Measurements from ENCODE around the gene DAD1. TPM values are rescaled to one million over a fixed set of nuclear protein-coding genes. Genes with fewer than 3 reads are reported as not detected.

The DAD1 gene
- total RNA-seq, 4 donors from 2014 or later, result 235 to 430 (median 335) TPM

DNA sequence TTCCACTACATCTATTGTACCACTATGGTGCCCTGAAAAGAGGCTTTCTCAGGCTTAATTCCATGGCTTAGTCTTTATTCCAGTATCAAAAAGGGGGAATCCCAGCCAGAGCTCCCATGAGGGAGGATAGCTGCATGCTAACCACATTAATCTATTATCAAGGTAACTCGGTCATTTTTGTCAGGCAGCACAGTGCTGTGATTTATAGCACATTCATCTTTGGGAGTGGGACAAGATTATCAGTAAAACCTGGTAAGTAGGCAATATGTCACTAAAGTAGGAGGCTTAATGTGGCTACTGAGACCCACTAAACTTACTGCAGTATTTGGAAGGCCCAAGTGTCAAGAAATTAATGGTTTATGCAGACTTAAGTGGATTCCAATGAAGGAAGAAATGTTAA, 58.9 kb downstream of the DAD1 start:
- Histone ChIP-seq H3K27me3 (no peaks in the 10 kb centered on the region), H3K27ac (no peak overlapping the region), H3K4me1 (peaks cover 0 to 5% of the 10 kb centered on the region in 2 donors), H3K36me3 (no peaks in the 10 kb centered on the region), H3K9me3 (no peaks in the 10 kb centered on the region), H3K4me3 (replicated peaks in 1 of 3) (no peak overlapping the region)
- TF ChIP-seq POLR2A (IDR thresholded peaks at IDR 0.05), result no peak
- TF ChIP-seq, protein P1, sequence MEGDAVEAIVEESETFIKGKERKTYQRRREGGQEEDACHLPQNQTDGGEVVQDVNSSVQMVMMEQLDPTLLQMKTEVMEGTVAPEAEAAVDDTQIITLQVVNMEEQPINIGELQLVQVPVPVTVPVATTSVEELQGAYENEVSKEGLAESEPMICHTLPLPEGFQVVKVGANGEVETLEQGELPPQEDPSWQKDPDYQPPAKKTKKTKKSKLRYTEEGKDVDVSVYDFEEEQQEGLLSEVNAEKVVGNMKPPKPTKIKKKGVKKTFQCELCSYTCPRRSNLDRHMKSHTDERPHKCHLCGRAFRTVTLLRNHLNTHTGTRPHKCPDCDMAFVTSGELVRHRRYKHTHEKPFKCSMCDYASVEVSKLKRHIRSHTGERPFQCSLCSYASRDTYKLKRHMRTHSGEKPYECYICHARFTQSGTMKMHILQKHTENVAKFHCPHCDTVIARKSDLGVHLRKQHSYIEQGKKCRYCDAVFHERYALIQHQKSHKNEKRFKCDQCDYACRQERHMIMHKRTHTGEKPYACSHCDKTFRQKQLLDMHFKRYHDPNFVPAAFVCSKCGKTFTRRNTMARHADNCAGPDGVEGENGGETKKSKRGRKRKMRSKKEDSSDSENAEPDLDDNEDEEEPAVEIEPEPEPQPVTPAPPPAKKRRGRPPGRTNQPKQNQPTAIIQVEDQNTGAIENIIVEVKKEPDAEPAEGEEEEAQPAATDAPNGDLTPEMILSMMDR (IDR thresholded peaks at IDR 0.05), result no peak
- intact Hi-C loops (cut with DNase I), result no loop called here
- no peak for DNase-seq
- WGBS, 2 donors, result 81 to 83% methylated on average over 1 of the region's 1 CpG

DNA sequence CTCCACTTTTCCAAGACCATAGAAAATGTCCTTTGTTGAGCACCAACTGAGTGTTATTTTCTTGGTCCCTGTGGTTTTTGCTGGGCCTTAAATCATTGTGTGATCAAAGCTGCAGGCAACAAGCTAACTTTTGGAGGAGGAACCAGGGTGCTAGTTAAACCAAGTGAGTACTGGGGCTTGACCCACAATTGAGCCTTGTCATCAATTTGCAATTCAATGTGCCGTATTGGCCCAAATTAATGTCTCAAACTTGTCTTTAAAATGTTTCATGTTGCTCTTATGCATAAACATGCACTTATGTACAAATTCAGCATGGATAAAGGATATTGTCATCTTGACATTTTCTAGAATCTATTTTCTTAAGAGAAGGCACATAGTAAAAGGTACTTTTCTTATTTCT, 62.3 kb downstream of the DAD1 start:
- no peak for TF ChIP-seq POLR2A (IDR thresholded peaks at IDR 0.05)
- TF ChIP-seq, protein P1 (IDR thresholded peaks at IDR 0.05), result no peak
- H3K27me3 ChIP-seq, result no peaks in the 10 kb centered on the region
- no peak for DNase-seq
- 95 to 100% methylated on average over 1 of the region's 1 CpG for WGBS, 2 donors
- no peaks in the 10 kb centered on the region for H3K9me3 ChIP-seq
- intact Hi-C loops (cut with DNase I), result no loop called here
- peaks cover 4 to 5% of the 10 kb centered on the region in 2 donors for H3K4me1 ChIP-seq
- no peaks in the 10 kb centered on the region for H3K36me3 ChIP-seq
- no peak overlapping the region for H3K27ac ChIP-seq
- H3K4me3 ChIP-seq (replicated peaks in 1 of 3), result no peak overlapping the region

DNA sequence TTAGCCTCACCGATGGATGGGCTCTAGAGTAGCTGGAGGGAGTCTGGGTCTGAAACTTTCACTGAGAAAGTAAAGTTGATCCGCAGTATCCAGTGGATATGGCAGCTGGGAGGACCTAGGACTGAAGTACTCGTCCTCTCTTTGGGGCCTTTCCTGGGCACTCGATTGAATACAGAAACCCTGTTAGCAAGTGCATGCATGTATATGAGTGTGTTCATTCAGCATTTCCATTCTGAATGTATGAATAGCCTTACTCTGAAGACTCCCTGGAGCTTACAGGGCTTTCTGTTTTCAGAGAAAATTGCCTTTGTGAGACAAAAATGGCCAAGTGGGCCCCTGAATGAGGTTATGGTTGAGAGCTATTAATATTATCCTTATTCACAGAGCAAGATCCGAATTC, 62.8 kb downstream of the DAD1 start:
- no peak for DNase-seq
- TF ChIP-seq, protein P1 (IDR thresholded peaks at IDR 0.05), result no peak
- Histone ChIP-seq H3K27ac (no peak overlapping the region), H3K36me3 (no peaks in the 10 kb centered on the region), H3K4me3 (replicated peaks in 1 of 3) (no peak overlapping the region), H3K9me3 (no peaks in the 10 kb centered on the region), H3K27me3 (no peaks in the 10 kb centered on the region), H3K4me1 (peaks cover 4 to 8% of the 10 kb centered on the region in 2 donors)
- intact Hi-C loops (cut with DNase I), result no loop called here
- WGBS, 2 donors, result 89% methylated on average over 5 of the region's 5 CpGs

DNA sequence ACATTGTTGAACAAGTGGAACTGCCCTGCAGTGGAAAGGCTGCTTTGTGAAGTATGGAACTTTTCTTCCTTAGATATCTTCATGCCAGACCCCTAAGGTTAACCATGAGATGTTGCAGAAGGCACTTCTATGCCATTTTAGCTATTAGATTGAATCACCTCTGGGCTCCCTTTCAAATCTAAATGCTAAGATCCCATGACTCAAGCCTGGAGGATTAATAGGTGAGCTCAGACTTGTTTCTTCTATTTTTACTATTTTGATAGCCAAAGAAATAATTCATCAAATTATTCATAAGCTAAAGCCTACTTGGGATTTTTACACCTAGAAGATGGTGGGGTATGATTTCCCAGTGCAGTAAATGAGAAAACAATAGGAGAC, 64.3 kb downstream of the DAD1 start:
- Histone ChIP-seq H3K4me3 (replicated peaks in 1 of 3) (no peak overlapping the region), H3K4me1 (peaks cover 4 to 8% of the 10 kb centered on the region in 2 donors), H3K36me3 (no peaks in the 10 kb centered on the region), H3K27ac (no peak overlapping the region), H3K9me3 (no peaks in the 10 kb centered on the region), H3K27me3 (no peaks in the 10 kb centered on the region)
- intact Hi-C loops (cut with DNase I), result no loop called here
- no peak for DNase-seq
- no peak for TF ChIP-seq POLR2A (IDR thresholded peaks at IDR 0.05)
- TF ChIP-seq, protein P1 (IDR thresholded peaks at IDR 0.05), result no peak

DNA sequence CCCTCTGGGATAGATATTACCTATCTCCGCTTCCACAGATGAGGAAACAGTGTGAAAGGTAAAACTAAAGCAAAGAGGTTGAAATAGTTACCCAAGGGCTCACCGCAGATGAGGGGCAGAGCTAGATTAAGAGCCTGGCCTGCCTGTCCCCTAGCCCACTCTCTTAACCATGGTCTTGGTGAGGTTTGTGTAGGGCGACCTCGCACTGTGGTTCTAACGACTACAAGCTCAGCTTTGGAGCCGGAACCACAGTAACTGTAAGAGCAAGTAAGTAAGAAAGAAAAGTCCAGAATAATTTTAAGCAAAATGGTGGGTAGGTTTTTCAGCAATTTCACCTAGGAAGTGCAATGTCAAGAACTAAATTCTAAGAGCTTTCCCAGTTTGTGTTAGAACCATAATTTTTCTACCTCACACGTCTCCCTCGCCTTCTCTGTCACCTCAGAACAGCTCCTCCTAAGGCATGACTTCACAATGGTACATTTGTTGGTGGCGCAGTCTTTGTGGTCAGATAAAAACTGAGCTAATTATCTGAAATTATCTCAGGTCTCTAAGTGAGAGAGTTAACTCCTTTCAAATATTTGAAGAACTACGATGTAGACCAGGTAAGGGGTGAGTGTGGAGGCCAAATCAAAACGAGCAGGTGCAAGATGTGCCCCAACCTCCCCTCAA, 64.8 kb downstream of the DAD1 start:
- Histone ChIP-seq H3K4me1 (peaks cover 4 to 8% of the 10 kb centered on the region in 2 donors), H3K36me3 (no peaks in the 10 kb centered on the region), H3K9me3 (no peaks in the 10 kb centered on the region), H3K4me3 (replicated peaks in 1 of 3) (no peak overlapping the region), H3K27ac (no peak overlapping the region), H3K27me3 (no peaks in the 10 kb centered on the region)
- intact Hi-C loops (cut with DNase I), result no loop called here
- WGBS, 2 donors, result 86 to 91% methylated on average over 11 of the region's 11 CpGs
- TF ChIP-seq, protein P1 (IDR thresholded peaks at IDR 0.05), result no peak
- TF ChIP-seq POLR2A (IDR thresholded peaks at IDR 0.05), result no peak
- DNase-seq, result no peak
